NB4 (cell line): Measurements from ENCODE around the gene FSTL3.
A peak's percentile ranks its signal among the peaks of the same experiment; 100 is the strongest.

Experiments used
- DNase-seq: peaks from one replicate; pipeline ENCODE4 v3.0.0; 2010; ENCODE audit warnings: low read depth
- H3K4me3 ChIP-seq: one replicate; pipeline ENCODE4 v1.5.1; 2011; ENCODE audit warnings: mild to moderate bottlenecking, low read depth, low read length, moderate library complexity
- CTCF ChIP-seq: IDR thresholded peaks from one replicate; pipeline ENCODE4 v1.5.1; 2012; ENCODE audit warnings: low read depth, low read length
- MAX ChIP-seq: IDR thresholded peaks from 2 replicates; pipeline ENCODE4 v1.6.1; 2011; ENCODE audit warnings: low read depth, low read length
- MYC ChIP-seq: IDR thresholded peaks from 2 replicates; pipeline ENCODE4 v1.6.1; 2011; ENCODE audit warnings: low read depth, low read length
- POLR2A ChIP-seq: IDR thresholded peaks from 2 replicates; pipeline ENCODE4 v1.6.1; 2011; ENCODE audit warnings: mild to moderate bottlenecking; ENCODE audit not compliant: insufficient read length; ENCODE audit errors: extremely low read depth

The FSTL3 gene

DNA sequence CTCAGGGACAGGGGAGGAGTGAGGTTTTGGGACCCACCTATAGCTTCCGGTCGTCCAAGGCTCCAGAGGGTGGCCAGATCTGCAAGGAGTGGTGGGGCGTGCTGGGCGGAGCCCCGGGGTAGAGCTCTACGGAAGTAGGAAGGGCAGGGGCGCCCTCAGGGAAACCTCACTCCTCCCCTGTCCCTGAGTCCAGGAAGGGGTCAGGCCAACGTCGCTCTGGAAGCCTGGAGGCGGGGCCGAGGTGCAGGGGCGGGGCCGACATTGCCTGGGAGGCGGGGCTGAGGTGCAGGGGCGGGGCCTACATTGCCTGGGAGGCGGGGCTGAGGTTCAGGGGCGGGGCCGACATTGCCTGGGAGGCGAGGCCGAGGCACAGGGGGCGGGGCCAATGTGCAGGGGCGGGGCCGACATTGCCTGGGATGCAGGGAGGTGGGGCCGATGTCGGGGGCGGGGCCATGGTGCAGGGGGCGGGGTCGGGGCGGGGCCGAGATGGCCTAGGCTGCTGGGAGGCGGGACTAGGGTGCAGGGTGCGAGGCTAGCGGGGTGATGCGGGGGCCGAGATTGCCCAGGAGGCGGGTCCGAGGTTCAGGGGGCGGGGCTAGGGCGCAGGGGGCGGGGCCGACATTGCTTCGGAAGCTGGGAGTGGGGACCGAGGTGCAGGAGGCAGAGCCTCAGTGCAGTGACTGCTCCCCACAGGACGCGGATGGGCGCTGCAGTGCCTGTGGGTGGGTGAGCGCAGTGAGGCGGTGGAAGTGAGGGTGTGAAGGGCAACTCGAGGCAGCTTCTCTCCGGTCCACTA is 27.7 kb downstream of the FSTL3 start:
- no peak overlapping the region for H3K4me3 ChIP-seq
- peak; percentile 84 for DNase-seq
- TF ChIP-seq MYC (no peak), CTCF (no peak), MAX (no peak), POLR2A (no peak)

GRCh38 chr19:704447-704741 is 28.2 kb downstream of the FSTL3 start:
- no peak overlapping the region for H3K4me3 ChIP-seq
- no peak for DNase-seq
- TF ChIP-seq MYC (no peak), MAX (no peak), POLR2A (no peak), CTCF (no peak)

DNA sequence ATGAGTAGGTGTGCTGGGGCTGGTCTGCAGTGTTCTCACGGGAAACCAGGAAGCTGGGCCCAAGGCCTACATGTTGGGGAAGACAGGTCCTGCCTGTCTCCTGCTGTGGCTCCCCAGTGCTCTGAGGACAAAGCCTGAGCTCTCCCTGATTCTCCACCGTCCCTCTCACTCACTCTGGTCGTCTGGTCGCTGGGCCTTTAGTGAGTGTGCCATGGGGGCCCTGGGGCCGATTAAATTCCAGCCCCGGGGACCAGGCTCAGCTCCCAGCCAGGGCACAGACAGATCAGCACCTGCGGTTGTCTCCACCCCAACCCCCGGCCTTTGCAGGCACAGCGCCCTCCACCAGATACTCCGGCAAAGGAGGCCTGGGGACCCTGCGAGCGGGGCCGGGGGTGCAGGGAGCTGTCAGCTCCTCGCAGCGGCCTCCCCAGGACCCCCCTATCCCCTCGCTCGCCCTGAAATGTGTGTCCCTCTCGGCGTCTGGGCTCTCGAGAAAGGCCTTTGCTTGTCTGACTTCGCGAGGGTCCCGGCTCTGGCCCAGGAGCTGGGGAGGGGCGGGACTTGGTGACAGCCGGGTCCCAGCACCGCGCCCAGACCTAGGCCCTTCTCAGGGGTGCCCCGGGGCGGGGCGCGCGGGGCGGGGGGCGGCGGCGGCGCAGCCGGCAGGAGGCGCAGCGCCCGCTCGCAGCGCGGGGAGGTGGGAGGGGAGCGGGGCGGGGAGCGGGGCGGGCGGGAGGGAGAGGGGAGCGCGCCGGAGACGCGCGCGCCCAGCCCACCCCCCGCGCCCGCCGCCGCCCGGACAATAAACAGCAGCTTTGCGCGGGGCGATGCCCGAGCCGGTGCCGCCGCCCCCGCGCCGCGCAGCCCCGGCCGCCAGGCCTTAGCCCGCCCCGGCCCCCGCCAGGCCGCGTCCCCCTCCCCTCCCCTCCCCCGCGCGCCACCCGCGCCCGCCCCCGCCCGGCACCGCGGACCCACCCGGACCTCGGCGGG is 32.3 kb downstream of the FSTL3 start, which contains the start of gene PALM:
PALM (plus strand) TSS at position 782 of the 990 bp plus-strand sequence. CDS start 212 bp downstream, outside the sequence.
- TF ChIP-seq CTCF = no peak
- no peak for TF ChIP-seq MAX
- peak; percentile 37 for DNase-seq
- no peak within 1 kb of the TSS for H3K4me3 ChIP-seq

DNA sequence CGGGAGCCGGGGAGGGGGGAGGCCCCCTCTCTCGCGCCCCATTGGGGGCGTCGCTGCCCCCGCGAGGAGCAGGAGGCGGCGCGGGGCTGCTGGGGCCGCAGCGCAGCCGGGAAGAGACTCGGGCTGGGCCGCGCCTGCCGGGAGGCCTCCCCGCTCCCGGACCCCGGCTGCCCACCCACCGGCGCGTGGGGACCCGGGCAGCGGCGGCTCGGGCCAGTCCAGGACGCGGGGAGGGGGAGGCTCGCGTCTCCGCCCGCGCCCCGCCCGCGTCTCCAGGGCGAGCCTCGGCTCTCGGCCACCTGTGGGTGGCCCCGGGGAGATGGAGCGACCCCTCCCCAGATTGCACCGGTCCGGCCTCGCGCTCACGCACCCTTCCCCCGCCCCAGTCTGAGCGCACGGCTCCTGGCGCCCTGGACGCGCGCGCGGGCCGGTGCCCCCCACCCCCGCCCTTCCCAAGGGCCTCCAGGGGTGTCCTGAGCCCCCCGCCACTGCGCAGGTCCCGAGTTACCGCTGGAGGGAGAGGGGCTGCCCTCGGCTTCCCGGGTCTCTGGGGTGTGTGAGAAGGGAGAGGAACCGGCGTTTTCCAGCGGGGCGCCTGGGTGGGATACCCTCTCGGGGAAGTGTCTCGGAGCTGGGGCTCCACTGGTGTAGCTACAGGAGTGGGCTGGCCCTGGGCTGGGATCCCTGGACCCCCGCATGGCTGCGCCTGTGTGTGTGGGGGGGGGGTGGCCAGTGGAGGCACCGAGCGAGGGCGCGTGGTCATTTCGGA is 33.2 kb downstream of the FSTL3 start:
- no peak overlapping the region for H3K4me3 ChIP-seq
- no peak for DNase-seq
- TF ChIP-seq CTCF = no peak
- no peak for TF ChIP-seq MAX
- TF ChIP-seq MYC = no peak
- no peak for TF ChIP-seq POLR2A

GRCh38 chr19:709965-710571 is 33.9 kb downstream of the FSTL3 start:
- H3K4me3 ChIP-seq = no peak overlapping the region
- TF ChIP-seq MAX (no peak), CTCF (no peak)
- DNase-seq = no peak
